ENCODE results near the gene ADORA2A. TPM values are rescaled to one million over a fixed set of nuclear protein-coding genes. Genes with fewer than 3 reads are reported as not detected.

The ADORA2A gene
- polyA plus RNA-seq (ENCODE audit: insufficient read length in 3 of 3): 10 to 100 TPM in 1 of 3 donors, 1 to 10 TPM in 2; 8.8 to 10.3 (median 8.8) TPM
- long read RNA-seq, donor 1, partial matches to known transcripts: 6 of 8 reads
- long read RNA-seq, donor 1, other reads (novel, unspliced or antisense): 0 of 8 reads
- long read RNA-seq, donor 2: 0 reads
- long read RNA-seq, donor 3: 0 reads
- long read RNA-seq, donor 4, partial matches to known transcripts: 5 of 5 reads
- long read RNA-seq, donor 4, other reads (novel, unspliced or antisense): 0 of 5 reads
- long read RNA-seq, donor 5, partial matches to known transcripts: 0 of 2 reads
- long read RNA-seq, donor 5, other reads (novel, unspliced or antisense): 0 of 2 reads
- long read RNA-seq, donor 6: 0 reads
- long read RNA-seq, donor 7: 0 reads
- long read RNA-seq, donor 8: 0 reads
- long read RNA-seq, donor 9, partial matches to known transcripts: 0 of 2 reads
- long read RNA-seq, donor 9, other reads (novel, unspliced or antisense): 0 of 2 reads
- long read RNA-seq, donor 10: 0 reads
- long read RNA-seq, donor 11: 0 reads
- long read RNA-seq, donor 12, partial matches to known transcripts: 0 of 1 reads
- long read RNA-seq, donor 12, other reads (novel, unspliced or antisense): 0 of 1 reads
- long read RNA-seq, donor 13: 0 reads
- long read RNA-seq, donor 14: 0 reads
- long read RNA-seq, donor 15: 0 reads
- long read RNA-seq, donor 16: 0 reads

- no peak for DNase-seq
These were observed at the start of gene ADORA2A for GRCh38 chr22:24427500-24428164. Gene ADORA2A (plus strand): TSS chr22:24427599. CDS start chr22:24433405, 5,806 bp downstream.

DNA sequence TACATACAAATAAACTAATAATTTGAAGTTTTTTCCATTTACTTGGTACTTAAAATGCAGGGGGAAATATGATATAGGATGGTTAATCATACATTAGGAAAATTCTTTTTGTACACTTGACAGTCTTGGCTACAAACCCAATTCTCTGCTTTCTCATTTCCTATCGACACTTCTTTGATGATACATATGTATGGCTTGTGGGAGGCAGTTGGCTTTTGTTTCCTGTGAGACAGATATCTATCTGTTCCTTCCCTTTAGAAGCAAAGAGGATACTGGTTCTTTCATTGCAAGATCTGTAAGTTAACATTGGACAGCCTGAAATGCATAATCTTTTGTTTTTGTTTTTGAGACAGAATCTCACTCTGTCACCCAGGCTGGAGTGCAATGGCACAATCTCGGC, 47.9 kb upstream of the ADORA2A start:
- no peak for DNase-seq

GRCh38 chr22:24380220-24380904, 47.0 kb upstream of the ADORA2A start:
- no peak for DNase-seq

GRCh38 chr22:24380905-24381230, 46.5 kb upstream of the ADORA2A start:
- no peak for DNase-seq

DNA sequence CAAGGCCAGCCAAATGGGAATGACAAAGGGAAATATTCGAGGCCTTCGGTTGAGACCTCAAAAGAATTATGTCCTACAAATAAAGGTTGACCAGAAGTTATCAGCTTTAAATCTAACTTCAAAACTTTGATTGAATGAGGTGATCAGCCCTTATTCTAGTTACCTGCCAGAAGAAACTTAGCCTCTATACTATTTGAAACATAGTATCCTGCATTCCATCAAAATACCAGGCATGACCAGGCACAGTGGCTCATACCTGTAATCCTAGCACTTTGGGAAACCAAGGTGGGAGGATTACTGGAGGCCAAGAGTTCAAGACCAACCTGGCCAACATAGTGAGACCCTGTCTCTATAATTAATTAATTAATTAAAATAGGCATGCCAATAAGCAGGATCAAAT, 44.3 kb upstream of the ADORA2A start:
- DNase-seq: no peak

- no peak for DNase-seq
These were observed 43.3 kb upstream of the ADORA2A start for GRCh38 chr22:24384131-24384530.

GRCh38 chr22:24386937-24387471, 40.4 kb upstream of the ADORA2A start:
- no peak for DNase-seq

DNA sequence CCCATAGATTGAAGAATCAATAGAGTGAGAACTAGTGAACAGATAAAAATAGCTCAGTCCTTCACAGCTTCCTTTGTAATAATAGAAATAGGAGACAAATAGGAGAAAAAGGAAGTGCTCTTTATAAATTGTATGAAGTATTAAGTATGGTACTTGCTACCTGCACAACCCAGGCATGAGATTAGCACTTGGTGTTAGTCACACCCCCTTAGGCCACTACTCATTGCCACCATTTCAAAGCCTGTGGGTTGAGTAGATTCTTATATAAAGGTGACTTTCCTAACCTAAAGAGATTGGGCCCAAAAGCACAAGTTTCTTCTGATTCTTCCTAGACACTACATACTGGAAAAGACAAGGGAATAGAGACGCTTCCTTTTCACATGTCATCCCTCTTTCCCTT, 37.7 kb upstream of the ADORA2A start:
- DNase-seq: no peak

DNA sequence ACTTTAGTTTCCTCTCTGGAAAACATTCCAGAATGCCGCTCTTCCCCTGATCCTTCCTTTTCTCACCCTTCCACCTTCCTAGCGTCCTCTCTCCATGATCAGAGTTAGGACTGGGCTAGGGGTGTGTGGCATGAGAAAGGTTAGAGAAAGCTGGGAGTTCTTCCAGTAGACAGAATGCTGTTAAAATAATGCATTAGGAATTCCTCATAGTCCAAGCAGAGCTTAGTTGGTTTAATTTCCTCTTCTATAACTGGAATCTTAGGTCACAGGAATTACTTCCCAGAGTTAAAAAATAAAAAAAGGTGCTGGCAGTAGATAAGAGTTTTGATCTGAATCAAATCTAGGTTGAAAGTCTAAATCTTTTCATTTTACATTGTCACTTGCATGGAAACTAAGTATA, 37.2 kb upstream of the ADORA2A start:
- no peak for DNase-seq

DNA sequence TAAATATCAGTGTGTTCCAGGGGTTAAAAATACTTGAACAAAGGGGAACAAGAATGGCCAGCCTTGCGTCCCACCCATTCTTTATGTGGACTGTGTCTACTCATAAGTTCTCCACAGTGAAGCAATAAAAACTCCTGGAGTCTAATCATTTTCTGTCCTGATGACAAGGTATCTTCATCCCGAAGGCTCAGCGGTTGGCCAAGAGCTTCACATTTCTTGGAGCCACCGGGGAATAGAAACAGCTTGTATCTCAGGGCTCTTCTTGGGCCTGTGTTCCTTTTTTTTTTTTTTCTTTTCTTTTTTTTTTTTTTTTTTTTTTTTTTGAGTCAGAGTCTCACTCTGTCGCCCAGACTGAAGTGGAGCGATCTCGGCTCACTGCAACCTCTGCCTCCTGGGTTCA, 36.8 kb upstream of the ADORA2A start:
- DNase-seq: no peak

DNA sequence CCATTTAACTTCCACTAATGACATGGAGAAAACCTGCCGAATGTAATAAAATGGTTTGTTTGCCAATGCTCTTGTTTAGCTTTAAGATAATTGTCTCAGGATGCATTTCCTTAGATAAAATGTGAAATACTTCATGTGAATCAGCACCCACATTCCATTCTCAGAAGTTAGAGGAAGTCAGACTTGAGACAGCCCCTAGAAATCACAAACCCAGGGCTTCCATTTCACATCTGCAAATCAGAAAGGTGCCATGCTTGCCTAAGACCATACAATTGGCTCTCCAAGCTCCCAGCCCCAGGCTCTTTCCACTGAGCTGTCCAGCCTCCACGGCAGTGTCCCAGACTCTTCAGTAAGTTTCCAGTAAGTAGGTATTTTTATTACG, 35.6 kb upstream of the ADORA2A start:
- DNase-seq: no peak

- DNase-seq: no peak
These were observed 35.0 kb upstream of the ADORA2A start for GRCh38 chr22:24392218-24392931.

DNA sequence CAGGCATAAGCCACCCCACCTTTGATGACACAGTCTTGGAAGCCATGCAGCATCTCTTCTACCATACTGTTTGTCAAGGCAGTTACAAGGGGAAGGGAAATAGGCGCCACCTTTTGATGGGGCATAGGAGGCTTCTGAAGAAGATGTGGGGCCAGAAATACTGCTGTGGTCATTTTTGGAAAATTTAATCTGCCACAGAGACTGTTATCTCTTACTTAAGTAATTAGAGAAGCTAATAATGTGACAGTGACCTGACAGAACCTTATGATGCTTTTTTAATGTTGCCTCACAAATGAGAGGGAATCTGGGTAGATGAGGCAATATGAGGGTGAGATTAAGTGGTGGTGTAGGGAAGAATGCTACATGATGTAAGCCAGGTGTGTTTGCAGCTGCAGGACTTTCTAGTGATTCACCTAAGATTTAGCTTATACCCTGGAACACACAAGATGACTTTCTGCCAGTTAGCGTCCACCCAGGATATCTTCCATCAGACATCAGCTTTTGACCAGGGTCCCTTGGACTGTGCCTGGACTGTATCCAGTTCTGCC, 34.3 kb upstream of the ADORA2A start:
- no peak for DNase-seq

- DNase-seq: no peak
These were observed 33.6 kb upstream of the ADORA2A start for GRCh38 chr22:24393848-24394247.

DNA sequence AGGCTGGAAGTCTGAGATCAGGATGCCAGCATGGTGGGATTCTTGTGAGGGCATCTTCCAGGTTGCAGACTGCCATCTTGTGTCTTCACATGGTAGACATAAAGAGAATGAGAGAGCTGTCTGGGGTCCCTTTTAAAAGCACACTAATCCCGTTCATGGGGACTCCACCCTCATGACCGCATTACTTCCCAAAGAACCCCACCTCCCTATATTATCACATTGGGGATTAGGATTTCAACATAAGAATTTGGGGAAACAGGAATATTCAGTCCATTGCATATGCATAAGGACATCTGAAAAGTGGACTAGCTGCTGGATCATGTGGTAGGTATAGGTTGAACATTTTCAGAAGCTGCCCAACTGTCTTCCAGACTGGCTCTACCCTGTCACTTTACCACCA, 33.1 kb upstream of the ADORA2A start:
- no peak for DNase-seq

GRCh38 chr22:24398409-24398808, 29.0 kb upstream of the ADORA2A start:
- no peak for DNase-seq

DNA sequence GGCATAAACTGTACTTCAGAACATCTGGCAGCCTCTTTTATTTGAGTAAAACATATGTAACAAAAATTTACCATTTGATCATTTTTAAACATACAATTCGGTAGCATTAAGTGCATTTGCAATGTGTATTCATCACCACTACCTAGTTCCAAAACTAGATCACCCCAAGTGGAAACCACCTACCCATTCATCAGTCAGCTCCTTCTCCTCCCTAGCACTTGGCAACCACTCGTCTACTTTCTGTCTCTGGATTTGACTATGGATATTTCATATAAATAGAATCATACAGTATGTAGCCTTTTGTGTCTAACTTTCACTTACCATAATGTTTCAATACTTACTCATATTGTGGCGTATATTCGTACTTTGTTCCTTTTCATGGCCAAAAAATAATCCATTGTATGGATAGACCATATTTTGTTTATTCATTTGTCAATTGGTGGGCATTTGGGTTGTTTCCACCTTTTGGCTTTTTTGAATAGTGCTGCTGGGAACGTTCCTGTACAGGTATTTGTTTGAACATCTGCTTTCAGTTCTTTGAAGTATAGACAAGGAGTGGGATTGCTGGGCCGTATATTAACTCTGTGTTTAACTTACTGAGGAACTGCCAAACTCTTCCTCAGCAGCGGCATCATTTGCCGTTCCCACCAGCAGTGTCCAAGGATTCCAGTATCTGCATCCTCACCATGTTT, 27.2 kb upstream of the ADORA2A start:
- no peak for DNase-seq

DNA sequence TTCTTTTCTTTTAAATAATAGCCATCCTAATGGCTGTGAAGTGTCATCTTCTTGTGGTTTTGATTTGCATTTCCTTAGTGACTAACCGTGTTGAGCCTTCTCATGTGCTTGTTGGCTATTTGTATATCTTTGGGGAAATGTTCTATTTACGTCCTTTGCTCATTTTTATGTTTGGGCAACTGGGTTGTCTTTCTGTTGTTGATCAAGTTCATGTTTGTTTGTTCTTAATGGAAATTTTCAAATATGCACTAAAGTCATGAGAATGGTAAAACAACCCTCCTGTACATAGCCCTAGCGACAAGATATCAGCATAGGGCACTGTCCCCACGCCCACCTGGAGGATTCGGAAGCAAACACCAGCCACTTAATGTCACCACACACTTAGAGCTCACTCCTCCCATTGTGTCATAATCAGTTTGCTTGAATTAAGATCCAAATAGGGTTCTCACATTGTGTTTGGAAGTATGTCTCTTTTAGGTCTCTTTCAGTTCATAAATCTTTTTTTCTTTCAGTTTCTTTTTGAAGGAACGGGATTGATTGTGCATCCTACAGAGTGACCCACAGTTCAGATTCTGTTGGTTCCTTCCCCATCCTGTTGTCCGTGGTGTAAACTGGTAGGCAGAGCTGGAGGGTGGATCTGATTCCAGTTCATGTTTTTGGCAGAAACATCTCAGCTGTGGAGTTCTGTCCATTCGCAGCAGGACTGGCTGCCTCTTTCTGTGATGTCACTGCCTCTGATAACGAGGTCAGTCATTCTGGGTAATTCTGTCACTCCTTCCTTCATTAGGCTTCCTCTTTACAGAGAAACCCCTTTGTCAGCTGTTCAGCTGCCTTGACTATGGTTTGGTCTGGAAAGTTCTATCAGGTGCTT, 26.4 kb upstream of the ADORA2A start:
- DNase-seq: no peak

DNA sequence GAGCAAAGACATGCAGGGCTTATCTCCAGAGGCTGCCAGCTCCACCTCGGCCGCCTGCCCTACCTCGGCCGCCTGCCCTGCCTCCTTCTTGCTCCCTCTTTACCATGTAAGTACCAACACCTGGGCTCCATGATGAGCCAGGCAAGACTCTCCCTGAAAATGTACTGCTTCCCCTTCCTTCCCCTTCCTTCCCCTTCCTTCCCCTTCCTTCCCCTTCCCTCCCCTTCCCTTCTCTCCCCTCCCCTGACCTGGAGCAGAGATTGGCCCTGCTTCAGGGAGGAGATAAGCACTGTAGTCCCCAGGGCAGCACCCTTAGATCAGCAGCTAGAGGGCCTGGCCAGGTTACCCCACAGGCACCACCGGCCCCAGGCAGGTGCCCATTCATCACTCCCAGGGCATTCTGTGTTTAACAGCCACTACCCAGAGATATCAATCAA, 25.4 kb upstream of the ADORA2A start:
- no peak for DNase-seq
